Activated CD8-positive, alpha-beta memory T cell treated with anti-CD3 and anti-CD28 coated beads for 4 hours (primary cell): ENCODE data around the gene METAP2.

Experiments
- DNase-seq, 2 donors: peaks; one replicate each; pipeline ENCODE4 v3.0.0-alpha.2; 2020; ENCODE audit warnings: low read depth in 2 of 2

METAP2 gene

DNA sequence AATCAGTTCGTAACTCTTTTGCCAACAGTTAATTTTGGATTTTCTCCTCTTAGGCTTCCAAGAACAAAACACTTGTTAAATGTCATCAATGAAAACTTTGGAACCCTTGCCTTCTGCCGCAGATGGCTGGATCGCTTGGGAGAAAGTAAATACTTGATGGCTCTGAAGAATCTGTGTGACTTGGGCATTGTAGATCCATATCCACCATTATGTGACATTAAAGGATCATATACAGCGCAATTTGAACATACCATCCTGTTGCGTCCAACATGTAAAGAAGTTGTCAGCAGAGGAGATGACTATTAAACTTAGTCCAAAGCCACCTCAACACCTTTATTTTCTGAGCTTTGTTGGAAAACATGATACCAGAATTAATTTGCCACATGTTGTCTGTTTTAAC, 39.6 kb downstream of the METAP2 start:
- no peak for DNase-seq

DNA sequence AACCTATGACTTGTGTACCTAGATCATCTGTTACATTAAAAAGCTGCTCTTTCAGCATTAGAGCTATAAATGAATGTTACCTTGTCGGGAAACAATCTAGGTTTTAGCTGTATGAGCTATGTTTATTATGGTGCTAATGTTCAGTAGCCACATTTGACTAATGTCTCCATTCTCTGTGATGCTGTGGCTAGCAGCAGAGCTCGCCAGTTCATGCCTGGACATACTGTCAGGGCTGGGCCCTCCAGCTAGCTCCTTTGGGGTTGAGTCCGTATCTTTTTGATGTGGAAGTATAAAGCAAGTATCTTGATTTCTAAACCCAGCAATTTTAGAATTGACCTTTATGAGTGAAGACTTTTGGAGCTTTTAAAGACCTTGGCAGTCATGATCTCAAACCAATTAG, 41.2 kb downstream of the METAP2 start:
- no peak for DNase-seq

DNA sequence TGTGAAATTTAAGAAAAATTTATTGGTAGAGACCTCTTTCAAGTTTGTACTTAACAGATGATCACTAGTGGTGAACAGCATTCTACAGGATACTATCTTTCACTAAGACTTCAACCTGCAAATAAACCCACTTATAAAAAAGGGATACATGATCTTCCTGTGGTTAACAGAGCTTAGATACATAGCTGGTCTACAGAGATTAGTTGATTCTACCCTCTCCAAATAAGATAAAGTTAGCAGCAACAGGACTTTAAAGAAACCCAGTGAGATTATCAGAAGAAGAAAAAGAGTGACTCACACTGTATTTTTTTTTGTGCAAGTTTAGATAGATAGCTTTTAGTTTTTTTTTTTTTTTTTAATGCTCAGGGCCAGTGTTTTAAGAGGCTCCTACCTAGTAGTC, 42.8 kb downstream of the METAP2 start:
- no peak for DNase-seq

DNA sequence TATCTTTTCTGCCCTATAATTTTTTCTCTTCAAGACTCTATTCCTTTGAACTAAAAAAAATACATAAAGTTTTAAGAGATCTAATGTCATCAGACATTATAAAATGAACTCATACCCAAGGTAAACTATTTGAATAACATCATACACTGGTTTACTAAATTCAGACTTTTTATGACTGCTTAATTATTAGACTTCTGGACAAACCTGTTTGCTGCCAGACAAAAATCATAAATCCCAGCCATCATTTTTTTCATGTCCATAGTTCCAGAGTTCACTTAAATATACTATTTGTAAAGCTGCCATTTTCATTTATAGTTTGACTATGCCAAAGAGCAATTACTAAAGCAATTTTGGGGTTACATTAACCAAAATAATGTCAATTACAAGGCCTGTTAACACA, 43.3 kb downstream of the METAP2 start:
- DNase-seq, result no peak

DNA sequence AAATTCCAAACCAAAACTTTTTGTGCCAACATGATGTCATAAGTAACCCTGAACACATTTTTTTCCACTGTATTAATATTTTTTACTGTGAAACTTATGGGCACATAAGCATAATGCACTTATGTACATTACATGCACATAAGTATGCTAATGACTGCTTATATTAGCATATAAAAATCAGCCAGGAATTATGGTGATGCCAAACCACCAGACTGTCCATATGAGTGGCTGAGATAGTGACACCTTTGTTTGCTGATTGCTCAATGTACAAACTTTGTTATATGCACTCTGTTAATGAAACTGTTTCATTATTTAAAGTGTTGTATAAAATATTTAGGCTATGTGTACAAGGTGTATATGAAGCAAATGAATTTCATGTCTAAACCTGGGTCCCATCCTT, 45.0 kb downstream of the METAP2 start:
- DNase-seq, result no peak

DNA sequence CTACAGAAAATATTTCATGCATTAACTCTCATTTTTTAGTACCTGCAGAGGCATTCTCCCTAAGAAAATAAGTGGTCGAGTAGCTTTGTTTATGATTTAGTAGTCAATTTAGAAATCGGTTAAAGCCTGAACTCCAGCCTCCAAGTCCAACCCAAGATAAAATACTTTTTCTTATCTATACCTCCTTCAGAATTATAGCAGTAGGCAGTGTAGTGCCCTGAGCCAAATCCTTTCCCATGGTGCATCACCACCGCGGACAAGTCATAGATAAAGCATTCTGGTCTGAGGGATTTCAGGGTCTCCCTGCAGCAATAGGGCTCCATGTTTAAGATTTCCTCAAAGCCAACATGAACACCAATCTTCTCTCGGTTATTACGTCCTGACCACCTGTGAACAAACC, 46.9 kb downstream of the METAP2 start:
- no peak for DNase-seq

DNA sequence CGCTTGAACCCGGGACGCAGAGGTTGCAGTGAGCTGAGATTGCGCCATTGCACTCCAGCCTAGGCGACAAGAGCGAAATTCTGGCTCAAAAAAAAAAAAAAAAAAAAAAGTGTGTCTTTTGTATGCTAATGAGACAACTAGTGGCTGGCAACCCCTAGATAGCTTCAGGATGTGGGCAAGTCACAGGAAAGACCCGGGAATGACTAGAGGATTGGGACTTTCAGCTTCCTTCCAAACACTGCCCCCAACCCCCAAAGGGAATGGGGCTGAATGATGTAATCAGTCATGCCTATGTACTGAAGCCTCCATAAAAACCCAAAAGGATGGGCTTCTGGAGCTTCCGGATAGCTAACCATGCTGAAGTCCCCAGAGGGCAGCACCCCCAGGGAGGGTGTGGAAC, 48.7 kb downstream of the METAP2 start:
- no peak for DNase-seq

DNA sequence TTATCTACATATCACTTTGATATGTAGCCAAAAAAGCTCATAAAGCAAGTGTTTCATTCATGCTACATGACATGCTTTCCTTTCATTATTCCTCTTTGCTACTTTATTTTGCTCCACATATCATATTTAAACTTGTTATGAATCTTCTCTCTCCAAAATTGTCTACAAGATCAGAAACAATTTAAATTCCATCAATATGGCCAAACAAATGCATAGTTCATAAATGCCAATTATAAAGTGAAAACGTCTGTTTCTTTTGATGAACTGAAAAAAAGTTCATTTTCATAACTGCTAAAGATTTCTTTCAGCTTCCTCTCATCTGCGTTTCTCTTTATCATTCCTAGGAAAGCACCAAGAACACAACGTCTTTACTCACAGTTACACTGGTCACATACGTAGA, 54.5 kb downstream of the METAP2 start:
- DNase-seq, result no peak

DNA sequence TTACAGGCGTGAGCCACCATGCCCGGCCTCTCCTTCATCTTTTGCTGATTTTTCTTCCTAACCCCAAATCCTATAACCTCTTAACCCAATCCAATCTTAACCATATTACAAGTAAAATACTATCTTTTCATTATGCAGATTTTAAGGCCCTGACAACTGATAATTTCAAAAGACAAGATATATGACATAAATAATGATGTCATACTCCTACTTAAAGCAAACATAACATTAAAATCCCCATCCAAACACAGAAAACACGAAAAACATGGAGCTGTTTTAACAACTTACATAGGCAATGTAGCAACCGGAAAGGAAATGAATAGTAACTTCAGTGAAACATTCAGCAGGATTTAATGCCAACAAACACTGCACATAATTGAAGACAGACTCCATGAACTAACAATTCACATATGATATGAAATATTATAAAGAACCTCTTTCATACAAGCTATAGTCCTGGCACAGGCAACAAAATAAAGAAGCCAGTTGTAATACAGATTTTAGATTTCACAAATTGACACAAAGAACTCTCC, 55.8 kb downstream of the METAP2 start:
- no peak for DNase-seq

DNA sequence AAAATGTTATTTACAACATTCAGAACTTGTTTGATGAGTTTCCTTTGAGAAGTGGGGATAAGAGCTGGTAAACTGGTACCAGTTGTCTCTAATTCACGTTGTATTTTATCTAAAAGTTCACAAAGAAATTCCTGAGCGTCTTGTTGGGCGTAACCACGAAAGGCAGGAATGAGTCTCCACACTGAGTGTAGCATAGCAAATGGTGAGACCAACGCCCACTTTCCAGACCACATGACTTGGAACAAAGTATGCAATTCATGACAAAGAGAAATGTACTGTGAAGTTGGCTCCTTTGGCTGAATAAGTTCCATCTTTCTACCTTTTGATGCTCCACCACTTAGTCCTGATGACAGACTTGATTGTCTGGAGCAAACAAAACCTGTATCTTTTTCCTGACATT, 58.9 kb downstream of the METAP2 start:
- no peak for DNase-seq

DNA sequence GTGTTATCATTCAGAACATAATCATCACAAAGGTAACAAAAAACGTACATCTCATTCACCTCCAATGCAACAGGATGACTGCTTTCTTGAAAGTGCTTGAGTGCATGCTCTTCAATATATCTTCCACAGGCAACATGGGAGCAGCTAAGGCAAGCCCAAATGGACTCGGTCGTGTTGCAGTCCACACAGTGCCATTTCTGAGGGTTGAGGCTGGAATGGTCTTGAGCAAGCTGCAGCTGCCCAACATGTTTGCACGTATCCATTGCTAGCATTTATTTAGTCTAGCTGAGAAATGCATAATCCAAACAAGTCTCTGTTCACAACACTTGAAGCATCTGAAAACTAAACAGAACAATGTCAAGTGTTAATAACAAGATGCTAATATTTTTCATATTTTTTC, 60.0 kb downstream of the METAP2 start:
- no peak for DNase-seq

DNA sequence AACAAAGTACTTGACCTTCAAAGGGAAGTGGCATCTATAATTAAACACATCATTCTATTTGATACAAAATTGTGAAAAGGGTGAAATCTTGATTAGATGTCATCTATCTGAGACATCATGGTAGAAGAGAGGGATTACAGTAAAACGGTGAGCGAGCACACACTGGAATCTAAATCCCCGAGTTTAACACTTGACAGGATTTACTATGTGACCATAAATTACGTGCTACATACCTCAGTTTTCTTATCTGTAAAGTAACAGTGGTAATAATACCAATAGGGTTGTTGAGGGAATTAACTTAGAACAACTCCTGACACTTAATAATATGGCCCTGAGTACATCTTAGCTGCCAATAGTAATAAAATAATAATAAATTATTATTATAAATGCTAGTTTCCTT, 64.1 kb downstream of the METAP2 start:
- no peak for DNase-seq

DNA sequence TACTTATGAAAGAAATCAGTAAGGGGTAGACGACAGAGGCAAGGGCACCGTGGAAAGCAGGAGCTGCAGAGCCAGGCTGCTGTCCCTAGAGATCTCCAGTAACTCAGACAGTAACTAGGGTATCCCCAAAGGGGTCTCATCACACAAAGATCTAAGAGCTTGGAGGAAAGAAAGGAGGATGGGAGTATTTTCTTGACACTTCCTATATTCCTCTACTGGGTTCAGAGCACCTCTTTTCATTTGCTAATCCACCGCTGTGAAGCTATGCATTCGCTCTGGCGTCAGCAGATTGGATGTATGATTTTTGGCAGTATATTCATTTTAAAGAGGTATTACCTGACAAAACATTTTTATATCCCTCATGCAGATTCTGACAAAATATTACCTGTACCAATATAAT, 64.7 kb downstream of the METAP2 start:
- no peak for DNase-seq

DNA sequence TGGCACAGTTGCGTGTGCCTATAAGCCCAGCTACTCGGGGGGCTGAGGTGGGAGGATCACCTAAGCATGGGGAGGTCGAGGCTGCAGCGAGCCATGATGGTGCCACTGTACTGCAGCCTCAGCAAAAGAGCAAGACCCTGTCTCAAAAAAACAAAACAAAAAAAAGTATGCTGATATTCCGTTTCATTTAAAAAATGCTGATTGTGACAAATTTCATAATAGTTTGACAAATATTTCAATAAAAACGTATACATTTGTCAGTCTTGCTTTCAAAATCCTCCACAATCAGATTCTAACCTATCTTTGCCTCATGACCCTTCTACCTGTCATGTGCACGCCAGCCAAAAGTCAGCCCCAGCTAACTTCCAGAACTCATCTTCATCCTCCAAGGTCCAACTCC, 67.5 kb downstream of the METAP2 start:
- DNase-seq, result no peak

DNA sequence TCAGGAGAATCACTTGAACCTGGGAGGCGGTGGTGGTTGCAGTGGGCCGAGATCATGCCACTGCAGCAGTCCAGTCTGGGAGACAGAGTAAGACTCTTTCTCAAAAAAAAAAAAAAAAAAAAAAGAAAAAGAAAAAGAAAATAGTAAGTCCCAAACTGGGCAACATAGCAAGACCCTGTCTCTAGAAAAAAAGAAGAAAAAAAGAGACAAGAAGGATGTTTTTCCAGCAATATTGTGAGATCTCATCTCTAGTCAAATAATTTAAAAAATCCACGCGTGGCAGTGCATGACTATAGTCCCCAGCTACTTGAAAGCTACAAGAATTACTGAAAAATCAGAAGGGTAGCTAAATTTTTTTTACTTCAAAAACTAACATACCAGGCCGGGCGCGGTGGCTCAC, 69.4 kb downstream of the METAP2 start:
- no peak for DNase-seq

DNA sequence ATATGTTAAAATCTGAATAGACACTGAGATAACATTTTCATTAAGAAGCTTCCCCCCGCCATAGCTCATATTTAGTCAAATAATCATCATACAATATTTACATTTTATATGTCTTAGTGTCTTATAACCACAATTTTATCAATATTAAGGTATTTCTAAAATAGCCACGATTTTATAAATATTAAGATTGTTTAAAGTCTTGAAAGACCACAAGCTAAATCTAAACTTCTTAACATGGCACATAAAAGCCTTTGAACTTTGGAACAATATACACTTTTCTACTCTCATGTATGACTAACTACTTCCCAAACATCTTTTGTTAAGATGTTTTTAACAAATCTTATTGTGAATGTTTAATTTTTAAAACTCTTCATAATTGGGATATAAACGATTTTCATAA, 70.8 kb downstream of the METAP2 start:
- DNase-seq, result no peak

DNA sequence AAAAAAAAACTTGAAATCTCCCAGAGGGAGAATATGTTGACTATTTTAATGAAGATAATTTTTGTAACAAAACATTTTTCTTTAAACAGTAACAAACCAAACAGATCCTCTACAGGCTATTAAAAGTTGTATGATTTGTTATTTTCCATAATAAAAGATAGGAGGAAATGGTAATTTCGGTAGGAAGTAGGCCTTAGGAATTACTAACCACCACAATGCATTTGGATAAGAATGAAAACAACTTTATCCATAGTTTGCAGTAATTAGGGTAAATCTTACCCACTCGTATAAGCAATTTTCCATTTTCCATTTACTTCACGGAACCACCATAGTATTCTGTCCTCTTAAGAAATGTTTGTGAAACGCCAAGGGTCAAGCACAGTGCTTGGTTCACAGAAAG, 71.4 kb downstream of the METAP2 start:
- DNase-seq, result no peak

DNA sequence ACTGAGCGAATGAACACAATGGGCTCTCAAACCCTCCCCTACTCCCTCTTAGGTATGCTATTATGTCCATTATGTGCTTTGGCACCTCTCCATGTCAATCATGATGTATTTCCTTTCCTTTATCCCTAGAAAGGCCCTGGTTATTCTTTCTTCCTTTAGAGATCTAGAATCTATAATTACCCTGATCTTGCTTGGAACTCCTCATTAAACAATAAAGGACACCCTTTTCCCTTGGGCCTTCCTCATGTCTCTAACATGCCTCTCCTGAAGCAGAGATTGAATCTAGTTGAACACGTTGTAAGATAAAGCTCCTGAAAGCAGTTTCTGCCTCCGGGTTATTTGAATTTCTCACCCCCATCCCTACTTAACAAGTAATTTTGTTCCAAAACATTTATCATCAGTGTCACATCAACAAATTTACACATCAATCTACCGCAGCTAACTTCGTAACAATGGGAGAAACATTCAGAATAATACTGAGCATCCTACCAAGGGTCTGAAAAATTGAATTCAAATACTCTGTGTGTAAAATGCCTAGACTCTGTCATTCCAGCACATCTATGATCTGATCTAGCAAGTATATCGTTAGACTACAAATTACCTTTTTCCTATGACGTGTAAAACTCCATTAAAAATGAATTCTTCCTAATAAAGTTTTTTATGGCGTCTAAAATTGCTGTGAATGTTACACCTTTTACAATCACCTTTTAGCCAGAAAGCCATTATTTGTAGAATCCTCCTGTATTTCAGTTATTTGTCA, 72.0 kb downstream of the METAP2 start:
- DNase-seq, result no peak

DNA sequence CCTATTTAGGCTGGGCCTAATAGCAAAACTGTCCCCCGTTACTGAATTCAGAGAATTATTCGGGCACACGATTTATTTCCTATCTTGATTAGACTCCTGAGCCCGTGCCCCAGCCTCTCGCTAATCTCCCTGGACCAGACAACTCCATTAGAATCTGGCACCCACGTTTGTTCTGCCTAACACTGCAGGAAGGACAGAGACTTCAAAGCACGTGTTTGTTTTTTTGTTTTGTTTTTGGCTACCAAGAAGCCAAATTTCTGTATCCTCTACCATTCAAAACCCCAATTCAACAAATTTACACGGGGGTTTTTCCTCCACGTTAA, 72.5 kb downstream of the METAP2 start:
- DNase-seq, result no peak

DNA sequence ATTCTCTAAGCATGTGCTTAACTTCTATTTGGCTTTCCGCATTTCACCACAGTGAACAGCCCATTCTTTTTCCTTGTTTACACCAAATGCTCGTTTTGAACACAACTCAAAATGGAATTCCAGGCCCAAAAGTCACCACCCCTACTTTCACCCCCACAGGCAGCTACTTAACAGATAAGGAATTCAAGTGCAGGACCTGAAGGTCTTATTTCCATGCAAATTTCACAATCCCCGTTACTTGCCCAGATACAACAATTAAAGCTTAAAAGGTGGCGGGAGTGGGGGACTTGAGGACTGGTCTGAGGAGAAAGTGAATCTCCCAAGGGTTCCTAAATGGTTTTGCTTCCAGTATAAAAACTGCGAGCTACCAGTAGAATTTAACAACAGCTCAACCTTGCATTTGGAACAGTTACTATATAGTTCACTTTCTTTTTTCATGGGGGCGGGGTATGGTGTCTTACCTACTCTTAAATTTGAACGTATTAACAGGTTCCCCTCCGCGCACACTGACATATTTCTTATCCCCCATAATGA, 73.6 kb downstream of the METAP2 start:
- no peak for DNase-seq

DNA sequence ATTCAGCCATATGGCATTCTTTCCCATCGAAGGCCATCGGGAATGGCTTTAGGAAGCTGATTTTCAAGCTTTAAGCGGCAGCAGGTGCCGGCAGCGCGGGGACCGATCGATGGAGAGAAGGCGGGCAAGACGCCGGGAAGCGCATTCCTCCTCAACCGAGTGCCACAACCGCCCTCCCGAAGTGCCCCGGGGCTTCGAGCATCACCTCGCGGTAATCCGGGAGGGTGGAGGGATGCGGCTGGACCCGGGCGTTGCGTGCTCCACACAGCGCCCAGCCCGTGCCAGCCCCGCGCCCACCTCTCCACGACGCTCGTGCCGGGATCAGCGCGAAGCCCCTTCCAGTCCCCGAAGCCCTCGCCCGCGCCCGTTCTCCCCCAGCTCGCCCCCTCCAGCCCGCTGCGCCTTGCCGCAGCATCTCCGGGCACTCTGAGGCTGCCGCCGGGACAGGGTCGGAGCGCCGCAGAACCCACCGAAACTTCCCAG, 74.1 kb downstream of the METAP2 start:
- no peak for DNase-seq

DNA sequence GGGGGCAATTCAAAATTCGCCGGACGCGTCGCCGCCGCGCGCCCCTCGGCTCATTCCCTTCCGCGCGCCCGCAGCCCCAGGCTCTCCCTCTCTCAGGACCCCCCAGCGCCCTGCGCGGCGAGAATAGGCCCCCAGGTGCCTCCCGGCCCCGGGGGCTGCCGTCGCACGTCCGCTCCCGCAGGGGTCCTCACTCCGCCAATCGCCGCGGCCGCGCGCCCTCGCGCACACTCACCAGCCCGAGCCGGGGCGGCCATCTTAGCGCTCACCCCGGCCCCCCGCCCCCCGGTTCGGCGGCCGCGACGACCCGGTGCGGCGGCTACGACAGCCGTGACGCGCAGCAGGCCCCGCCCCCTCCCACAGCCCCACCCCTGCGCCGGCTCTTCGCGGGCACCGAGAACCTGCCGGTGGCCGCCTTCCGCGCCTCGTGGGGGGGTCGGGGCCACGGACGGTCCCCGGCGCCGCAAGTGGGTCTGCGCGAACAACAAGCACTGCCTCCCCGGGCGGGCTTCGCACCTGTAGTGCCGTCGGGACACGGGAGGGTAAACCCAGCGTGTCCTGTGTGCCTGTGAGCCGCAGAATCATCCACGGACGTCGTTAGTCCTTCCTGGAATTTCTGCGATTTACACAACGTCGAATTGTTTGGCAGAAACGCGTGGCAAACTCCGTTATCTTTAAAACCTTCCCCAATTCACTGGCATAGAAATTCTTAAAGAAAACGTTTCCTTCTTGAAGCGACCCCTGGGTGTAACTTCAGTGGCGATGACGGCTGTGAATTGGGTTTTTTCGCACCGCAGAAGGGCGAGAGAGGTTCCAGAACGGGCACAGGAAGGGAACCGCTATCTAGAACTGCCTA, 74.8 kb downstream of the METAP2 start:
- DNase-seq, result peak; percentile 33 to 35
